KMS-11 (cell line): ENCODE data around the gene TMEM35B.
"Not testable (repeated sequence)": the region's sequence is repeated elsewhere in the genome, so short reads cannot be mapped to it uniquely, and the experiment has no call there.

ENCODE experiments used
- H2AFZ ChIP-seq: fragments of 200-600 bp; sonication (generic); 2 replicates; pipeline ENCODE4 v1.6.1; 2016; ENCODE audit warnings: antibody characterized with exemption, mixed run types, low read depth
- H3K27ac ChIP-seq: fragments of 200-600 bp; sonication (generic); 2 replicates; pipeline ENCODE4 v1.6.1; 2016; ENCODE audit warnings: mild to moderate bottlenecking, mixed run types
- H3K27me3 ChIP-seq: fragments of 200-600 bp; sonication (generic); 2 replicates; pipeline ENCODE4 v1.6.1; 2017; ENCODE audit warnings: mild to moderate bottlenecking, low read depth, mixed run types, moderate library complexity; ENCODE audit not compliant: insufficient read depth
- H3K36me3 ChIP-seq: fragments of 200-600 bp; sonication (generic); 2 replicates; pipeline ENCODE4 v1.6.1; 2017; ENCODE audit warnings: mild to moderate bottlenecking, mixed run types; ENCODE audit not compliant: insufficient read depth
- H3K4me1 ChIP-seq: fragments of 200-600 bp; sonication (generic); 2 replicates; pipeline ENCODE4 v1.6.1; 2016; ENCODE audit warnings: mild to moderate bottlenecking, low read depth, mixed run types; ENCODE audit not compliant: poor library complexity, severe bottlenecking
- H3K4me2 ChIP-seq: fragments of 200-600 bp; sonication (generic); 2 replicates; pipeline ENCODE4 v1.7.0; 2016; ENCODE audit warnings: mild to moderate bottlenecking, mixed run types
- H3K4me3 ChIP-seq: fragments of 200-600 bp; sonication (generic); IDR thresholded peaks from 2 replicates; pipeline ENCODE4 v1.6.1; 2017; ENCODE audit warnings: low read depth, low read length, mixed read lengths; ENCODE audit not compliant: insufficient read depth
- H3K79me2 ChIP-seq: fragments of 200-600 bp; sonication (generic); 2 replicates; pipeline ENCODE4 v1.6.1; 2016; ENCODE audit warnings: low read depth, mixed run types; ENCODE audit not compliant: insufficient read depth
- H3K9ac ChIP-seq: fragments of 200-600 bp; sonication (generic); 2 replicates; pipeline ENCODE4 v1.6.1; 2016; ENCODE audit warnings: mild to moderate bottlenecking, mixed run types
- H4K20me1 ChIP-seq: fragments of 200-600 bp; sonication (generic); 2 replicates; pipeline ENCODE4 v1.6.1; 2016; ENCODE audit warnings: mild to moderate bottlenecking, mixed run types; ENCODE audit not compliant: insufficient read depth
- TF ChIP-seq, protein P1 (sequence below): fragments of 200-600 bp; sonication (generic); conservative IDR thresholded peaks from 2 replicates; pipeline ENCODE4 v1.6.1; 2017; ENCODE audit warnings: low read depth, mild to moderate bottlenecking, antibody characterized with exemption, low read length, moderate library complexity, mixed read lengths

TMEM35B gene

DNA sequence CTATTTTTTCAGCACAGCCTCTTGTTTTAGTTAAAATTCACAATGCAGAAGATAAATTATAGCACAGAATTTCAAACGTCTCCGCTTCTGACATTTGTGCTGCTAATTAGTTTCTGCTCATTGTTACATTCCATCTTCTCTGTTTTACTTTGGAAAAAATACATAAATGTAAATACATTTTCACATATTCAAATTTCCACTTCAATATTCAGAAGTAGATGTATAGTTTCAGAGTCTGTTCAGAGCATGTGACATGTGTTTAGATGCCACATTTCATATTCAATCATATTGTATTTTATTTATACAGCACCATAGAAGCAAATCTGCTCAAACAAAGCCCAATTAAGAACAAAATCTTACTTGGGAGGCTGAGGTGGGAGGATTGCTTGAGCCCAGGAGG lies 19.6 kb downstream of the TMEM35B start:
- Histone ChIP-seq H3K36me3 (no peaks in the 10 kb centered on the region), H4K20me1 (no peaks in the 10 kb centered on the region), H3K27me3 (no peaks in the 10 kb centered on the region), H3K79me2 (no peaks in the 10 kb centered on the region), H3K4me3 (no peak overlapping the region), H3K9ac (no peak overlapping the region), H3K27ac (no peak overlapping the region), H3K4me1 (no peaks in the 10 kb centered on the region), H2AFZ (no peak overlapping the region), H3K4me2 (no peak overlapping the region)
- TF ChIP-seq, protein P1, sequence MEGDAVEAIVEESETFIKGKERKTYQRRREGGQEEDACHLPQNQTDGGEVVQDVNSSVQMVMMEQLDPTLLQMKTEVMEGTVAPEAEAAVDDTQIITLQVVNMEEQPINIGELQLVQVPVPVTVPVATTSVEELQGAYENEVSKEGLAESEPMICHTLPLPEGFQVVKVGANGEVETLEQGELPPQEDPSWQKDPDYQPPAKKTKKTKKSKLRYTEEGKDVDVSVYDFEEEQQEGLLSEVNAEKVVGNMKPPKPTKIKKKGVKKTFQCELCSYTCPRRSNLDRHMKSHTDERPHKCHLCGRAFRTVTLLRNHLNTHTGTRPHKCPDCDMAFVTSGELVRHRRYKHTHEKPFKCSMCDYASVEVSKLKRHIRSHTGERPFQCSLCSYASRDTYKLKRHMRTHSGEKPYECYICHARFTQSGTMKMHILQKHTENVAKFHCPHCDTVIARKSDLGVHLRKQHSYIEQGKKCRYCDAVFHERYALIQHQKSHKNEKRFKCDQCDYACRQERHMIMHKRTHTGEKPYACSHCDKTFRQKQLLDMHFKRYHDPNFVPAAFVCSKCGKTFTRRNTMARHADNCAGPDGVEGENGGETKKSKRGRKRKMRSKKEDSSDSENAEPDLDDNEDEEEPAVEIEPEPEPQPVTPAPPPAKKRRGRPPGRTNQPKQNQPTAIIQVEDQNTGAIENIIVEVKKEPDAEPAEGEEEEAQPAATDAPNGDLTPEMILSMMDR = no peak

DNA sequence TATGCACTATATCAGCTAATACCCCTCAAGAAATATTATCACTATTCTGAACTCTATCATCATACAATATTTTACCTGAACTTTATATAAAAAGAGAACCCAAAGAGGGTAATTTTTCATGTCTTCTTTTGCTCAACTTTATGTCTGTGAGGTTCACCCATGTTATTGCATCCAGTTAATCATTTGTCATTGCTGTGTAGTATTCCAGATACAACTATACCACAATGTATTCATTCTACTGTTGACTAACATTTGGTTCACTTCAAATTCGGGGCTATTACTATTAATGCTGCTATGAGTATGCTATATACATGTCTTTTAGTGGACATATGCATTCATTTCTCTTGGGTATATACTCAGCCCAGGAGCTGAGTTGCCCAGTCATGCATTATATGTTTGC lies 34.7 kb downstream of the TMEM35B start:
- TF ChIP-seq, protein P1 = no peak
- Histone ChIP-seq H3K4me3 (no peak overlapping the region), H4K20me1 (no peaks in the 10 kb centered on the region), H3K36me3 (no peaks in the 10 kb centered on the region), H3K4me2 (no peak overlapping the region), H3K4me1 (no peaks in the 10 kb centered on the region), H3K9ac (no peak overlapping the region), H3K27me3 (no peaks in the 10 kb centered on the region), H3K79me2 (no peaks in the 10 kb centered on the region), H2AFZ (no peak overlapping the region), H3K27ac (no peak overlapping the region)

DNA sequence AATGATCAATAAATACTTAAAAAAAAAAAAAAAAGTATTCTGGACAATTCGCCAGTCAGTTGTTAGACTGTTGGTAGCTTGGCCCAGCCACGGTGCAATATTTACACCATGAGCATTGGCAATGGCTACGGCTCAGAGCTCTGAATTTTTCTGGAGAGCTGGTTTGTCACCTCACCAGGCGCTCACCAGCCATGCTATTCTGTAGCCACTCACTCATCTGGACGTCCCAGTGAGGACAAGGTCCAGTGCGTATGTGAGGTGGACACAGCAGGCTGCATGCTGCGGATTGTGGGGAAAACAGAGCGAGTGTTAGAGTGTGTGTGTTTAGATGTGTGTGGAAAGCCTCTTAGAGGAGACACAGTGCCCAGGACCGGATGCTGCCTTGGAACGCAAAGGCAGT lies 36.4 kb downstream of the TMEM35B start:
- not testable (repeated sequence) for H3K9ac ChIP-seq, H4K20me1 ChIP-seq, H3K27me3 ChIP-seq, H3K4me1 ChIP-seq, H3K79me2 ChIP-seq, H3K4me3 ChIP-seq, H3K4me2 ChIP-seq, H3K27ac ChIP-seq, H3K36me3 ChIP-seq, H2AFZ ChIP-seq

DNA sequence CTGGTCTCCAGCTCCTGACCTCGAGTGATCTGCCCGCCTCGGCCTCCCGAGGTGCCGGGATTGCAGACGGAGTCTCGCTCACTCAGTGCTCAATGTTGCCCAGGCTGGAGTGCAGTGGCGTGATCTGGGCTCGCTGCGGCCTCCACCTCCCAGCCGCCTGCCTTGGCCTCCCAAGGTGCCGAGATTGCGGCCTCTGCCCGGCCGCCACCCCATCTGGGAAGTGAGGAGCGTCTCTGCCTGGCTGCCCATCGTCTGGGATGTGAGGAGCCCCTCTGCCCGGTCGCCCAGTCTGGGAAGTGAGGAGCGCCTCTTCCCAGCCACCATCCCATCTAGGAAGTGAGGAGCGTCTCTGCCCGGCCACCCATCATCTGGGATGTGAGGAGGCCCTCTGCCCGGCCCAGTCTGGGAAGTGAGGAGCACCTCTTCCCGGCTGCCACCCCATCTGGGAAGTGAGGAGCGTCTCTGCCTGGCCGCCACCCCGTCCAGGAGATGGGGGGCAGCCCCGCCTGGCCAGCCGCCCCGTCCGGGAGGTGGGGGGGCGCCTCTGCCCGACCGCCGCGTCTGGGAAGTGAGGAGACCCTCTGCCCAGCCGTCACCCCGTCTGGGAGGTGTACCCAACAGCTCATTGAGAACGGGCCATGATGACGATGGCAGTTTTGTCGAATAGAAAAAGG lies 37.4 kb downstream of the TMEM35B start:
- H3K79me2 ChIP-seq, H3K9ac ChIP-seq, H3K36me3 ChIP-seq, H3K4me2 ChIP-seq, H3K27ac ChIP-seq, H3K4me1 ChIP-seq, H3K4me3 ChIP-seq, H3K27me3 ChIP-seq, H2AFZ ChIP-seq, H4K20me1 ChIP-seq: not testable (repeated sequence)

DNA sequence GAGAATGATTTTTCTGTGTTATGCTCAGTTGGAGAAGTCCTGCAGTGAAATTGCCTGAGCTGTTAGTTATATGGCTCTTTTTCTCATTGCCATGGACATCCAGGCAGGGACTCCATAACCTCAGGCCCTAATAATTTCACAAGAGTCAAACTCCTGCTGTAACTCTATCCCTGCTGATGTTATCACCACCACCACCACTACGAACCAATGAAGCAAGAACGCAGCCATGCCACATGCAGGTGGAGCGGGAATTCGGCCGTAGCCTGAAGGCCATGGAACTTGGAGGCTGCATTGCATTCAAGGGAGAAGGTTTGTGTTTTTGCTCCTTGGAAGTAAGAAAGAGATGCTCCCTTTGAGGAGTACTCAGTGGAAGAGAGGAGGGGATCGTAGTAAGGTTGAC lies 38.9 kb downstream of the TMEM35B start:
- Histone ChIP-seq H3K36me3 (no peaks in the 10 kb centered on the region), H3K4me2 (no peak overlapping the region), H3K27ac (no peak overlapping the region), H3K4me1 (no peaks in the 10 kb centered on the region), H4K20me1 (no peaks in the 10 kb centered on the region), H3K4me3 (no peak overlapping the region), H3K79me2 (no peaks in the 10 kb centered on the region), H3K27me3 (no peaks in the 10 kb centered on the region), H2AFZ (no peak overlapping the region), H3K9ac (no peak overlapping the region)
- TF ChIP-seq, protein P1 = no peak

DNA sequence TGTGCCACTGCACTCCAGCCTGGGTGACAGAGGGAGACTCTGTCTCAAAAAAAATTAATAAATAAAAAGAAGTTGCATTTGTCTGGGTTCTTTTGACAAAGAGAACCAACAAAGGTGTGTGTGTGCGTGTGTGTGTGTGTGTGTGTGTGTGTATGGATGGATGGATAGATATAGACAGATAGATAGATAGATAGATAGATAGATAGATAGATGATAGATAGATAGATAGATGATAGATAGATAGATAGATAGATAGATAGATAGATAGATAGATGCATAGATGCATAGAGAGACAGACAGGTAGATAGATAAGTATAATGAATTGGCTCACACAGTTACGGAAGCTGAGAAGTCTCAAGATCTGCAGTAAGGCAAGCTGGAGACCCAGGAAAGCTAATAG lies 43.3 kb downstream of the TMEM35B start:
- not testable (repeated sequence) for H3K27me3 ChIP-seq, H3K79me2 ChIP-seq, H3K9ac ChIP-seq, H4K20me1 ChIP-seq, H2AFZ ChIP-seq, H3K36me3 ChIP-seq, H3K4me2 ChIP-seq, H3K4me3 ChIP-seq, H3K27ac ChIP-seq, H3K4me1 ChIP-seq
